Nephron (organoid): ENCODE data around the gene ATP8A2.

ENCODE experiments used
- H3K27ac Mint-ChIP-seq, 3 experiments: 2 replicates each; pipeline ENCODE4 v1.8.0; 2020; ENCODE audit warnings: mixed read lengths in 3 of 3, mild to moderate bottlenecking in 2 of 3, moderate library complexity in 1 of 3
- H3K27me3 Mint-ChIP-seq: 2 replicates; pipeline ENCODE4 v1.8.0; 2021; ENCODE audit warnings: low read depth, mild to moderate bottlenecking, moderate library complexity, mixed read lengths
- H3K36me3 Mint-ChIP-seq: 2 replicates; pipeline ENCODE4 v1.8.0; 2020; ENCODE audit warnings: low read depth, mixed read lengths
- H3K4me1 Mint-ChIP-seq: 2 replicates; pipeline ENCODE4 v1.8.0; 2020; ENCODE audit warnings: mixed read lengths
- H3K4me3 Mint-ChIP-seq, 3 experiments: 2 replicates each; pipeline ENCODE4 v1.8.0; 2020; ENCODE audit warnings: mild to moderate bottlenecking in 3 of 3, mixed read lengths in 3 of 3, moderate library complexity in 2 of 3
- H3K9me3 Mint-ChIP-seq: 2 replicates; pipeline ENCODE4 v1.8.0; 2020; ENCODE audit warnings: mixed read lengths
- TF ChIP-seq, protein P1 (sequence below), 3 experiments: fragments of 200-600 bp; sonication (generic); IDR thresholded peaks; one replicate each; pipeline ENCODE4 v1.5.0; 2021; ENCODE audit warnings: antibody characterized with exemption in 3 of 3; ENCODE audit not compliant: unreplicated experiment in 3 of 3

The ATP8A2 gene

DNA sequence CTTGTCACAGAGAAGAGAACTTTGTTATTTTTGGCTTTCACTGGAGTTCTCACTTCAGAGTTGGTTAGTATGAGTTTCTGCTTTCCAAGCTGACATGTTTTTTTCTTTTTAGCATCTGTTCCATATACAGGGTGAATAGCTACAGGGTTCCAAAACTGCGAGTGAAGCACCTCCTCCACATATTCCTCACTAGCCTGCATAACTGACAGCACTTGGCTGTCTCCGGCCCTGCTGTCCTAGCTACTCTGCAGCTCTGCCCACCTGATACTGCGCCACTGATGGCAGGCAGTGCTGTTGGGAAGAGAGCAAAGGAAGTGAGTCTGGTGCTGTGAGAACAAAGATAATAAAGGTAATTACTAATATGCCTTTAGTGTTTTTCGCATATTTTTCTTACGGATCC lies 6.8 kb downstream of the ATP8A2 start:
- TF ChIP-seq, protein P1, sequence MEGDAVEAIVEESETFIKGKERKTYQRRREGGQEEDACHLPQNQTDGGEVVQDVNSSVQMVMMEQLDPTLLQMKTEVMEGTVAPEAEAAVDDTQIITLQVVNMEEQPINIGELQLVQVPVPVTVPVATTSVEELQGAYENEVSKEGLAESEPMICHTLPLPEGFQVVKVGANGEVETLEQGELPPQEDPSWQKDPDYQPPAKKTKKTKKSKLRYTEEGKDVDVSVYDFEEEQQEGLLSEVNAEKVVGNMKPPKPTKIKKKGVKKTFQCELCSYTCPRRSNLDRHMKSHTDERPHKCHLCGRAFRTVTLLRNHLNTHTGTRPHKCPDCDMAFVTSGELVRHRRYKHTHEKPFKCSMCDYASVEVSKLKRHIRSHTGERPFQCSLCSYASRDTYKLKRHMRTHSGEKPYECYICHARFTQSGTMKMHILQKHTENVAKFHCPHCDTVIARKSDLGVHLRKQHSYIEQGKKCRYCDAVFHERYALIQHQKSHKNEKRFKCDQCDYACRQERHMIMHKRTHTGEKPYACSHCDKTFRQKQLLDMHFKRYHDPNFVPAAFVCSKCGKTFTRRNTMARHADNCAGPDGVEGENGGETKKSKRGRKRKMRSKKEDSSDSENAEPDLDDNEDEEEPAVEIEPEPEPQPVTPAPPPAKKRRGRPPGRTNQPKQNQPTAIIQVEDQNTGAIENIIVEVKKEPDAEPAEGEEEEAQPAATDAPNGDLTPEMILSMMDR (IDR thresholded peaks at IDR 0.05; ENCODE audit: unreplicated experiment in 3 of 3), result no peak
- Mint-ChIP-seq H3K4me1 (peaks cover 43% of the 10 kb centered on the region), H3K9me3 (no peaks in the 10 kb centered on the region), H3K36me3 (no peaks in the 10 kb centered on the region), H3K27ac (peak overlapping the region in 2 of 3 experiments; percentile 52 to 80), H3K27me3 (peaks cover 30% of the 10 kb centered on the region), H3K4me3 (no peak overlapping the region)

DNA sequence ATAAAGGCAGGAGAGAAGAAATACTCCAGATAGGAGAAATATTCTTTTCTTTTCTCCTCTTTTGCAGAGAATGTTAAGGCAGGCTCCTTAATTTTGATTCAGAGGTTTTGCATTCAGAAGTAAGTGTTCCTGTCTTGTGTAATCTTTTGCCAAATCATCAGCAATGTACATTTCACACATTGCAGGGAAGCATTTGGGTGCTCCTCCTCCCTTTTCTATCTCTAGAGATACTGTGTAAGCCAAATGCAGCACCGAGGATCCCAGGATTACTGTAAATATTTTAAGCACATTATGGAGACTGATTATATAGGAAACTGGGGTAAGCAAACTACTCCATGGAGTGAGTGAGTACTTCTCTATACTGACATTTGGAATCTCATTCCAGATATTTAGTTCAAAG lies 7.2 kb downstream of the ATP8A2 start:
- H3K4me3 Mint-ChIP-seq, result no peak overlapping the region
- no peaks in the 10 kb centered on the region for H3K36me3 Mint-ChIP-seq
- peaks cover 38% of the 10 kb centered on the region for H3K4me1 Mint-ChIP-seq
- H3K27ac Mint-ChIP-seq, result peak overlapping the region in 2 of 3 experiments; percentile 46 to 83
- no peaks in the 10 kb centered on the region for H3K9me3 Mint-ChIP-seq
- TF ChIP-seq, protein P1 (IDR thresholded peaks at IDR 0.05; ENCODE audit: unreplicated experiment in 3 of 3), result no peak
- H3K27me3 Mint-ChIP-seq, result peaks cover 25% of the 10 kb centered on the region

DNA sequence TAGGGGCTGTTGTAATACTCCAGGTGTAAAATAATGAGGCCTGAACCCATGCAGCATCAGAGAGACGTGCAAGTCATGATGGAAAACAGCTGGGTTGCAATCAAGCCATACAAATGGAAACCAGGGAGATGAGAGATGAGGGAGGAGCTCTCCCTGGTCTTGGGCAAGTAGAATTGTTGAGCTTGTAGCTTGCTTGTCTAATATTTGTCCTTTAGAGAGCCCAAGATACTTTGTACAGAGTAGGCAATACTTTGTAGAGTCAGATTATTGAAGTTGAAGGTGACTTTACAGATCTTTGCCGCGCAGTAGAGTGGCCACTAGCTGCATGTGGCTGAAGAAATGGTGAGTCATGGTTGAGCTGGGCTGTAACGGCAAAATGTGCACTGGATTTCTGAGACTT lies 8.3 kb downstream of the ATP8A2 start:
- Mint-ChIP-seq H3K4me1 (peaks cover 28% of the 10 kb centered on the region), H3K4me3 (no peak overlapping the region), H3K36me3 (no peaks in the 10 kb centered on the region), H3K27ac (peak overlapping the region in 1 of 3 experiments; percentile 83), H3K27me3 (peaks cover 15% of the 10 kb centered on the region), H3K9me3 (no peaks in the 10 kb centered on the region)
- TF ChIP-seq, protein P1 (IDR thresholded peaks at IDR 0.05; ENCODE audit: unreplicated experiment in 3 of 3), result no peak

DNA sequence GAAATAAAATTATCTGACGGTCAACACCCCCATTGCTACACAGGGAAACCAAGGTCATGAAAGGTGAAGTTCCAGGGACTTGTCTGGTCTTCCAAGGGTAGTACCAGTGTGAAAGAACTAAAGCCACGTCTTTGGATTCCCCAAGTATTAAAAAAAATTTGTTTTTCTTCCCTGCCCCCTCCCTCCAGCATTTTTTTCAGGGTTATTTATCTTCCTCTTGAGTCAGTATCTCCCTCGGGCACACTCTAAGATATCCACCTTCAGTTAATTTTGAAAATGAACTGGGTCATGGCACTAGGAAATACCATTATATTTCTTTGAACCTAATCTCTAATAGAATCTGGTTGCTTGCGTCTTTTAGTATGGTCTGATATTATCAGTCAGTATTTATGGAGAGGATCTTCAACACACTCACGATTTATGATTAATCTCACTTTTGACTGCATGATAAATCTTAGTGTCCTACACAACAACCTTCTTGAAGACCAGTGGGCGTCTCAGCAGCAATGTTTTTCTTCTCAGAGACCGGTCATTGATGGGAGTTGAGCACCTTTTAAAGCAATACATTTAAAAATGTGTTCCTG lies 9.1 kb downstream of the ATP8A2 start:
- H3K4me3 Mint-ChIP-seq, result no peak overlapping the region
- TF ChIP-seq, protein P1 (IDR thresholded peaks at IDR 0.05; ENCODE audit: unreplicated experiment in 3 of 3), result no peak
- H3K9me3 Mint-ChIP-seq, result no peaks in the 10 kb centered on the region
- H3K27me3 Mint-ChIP-seq, result peaks cover 7% of the 10 kb centered on the region
- peak overlapping the region in 2 of 3 experiments; percentile 6 to 13 for H3K27ac Mint-ChIP-seq
- peaks cover 25% of the 10 kb centered on the region for H3K4me1 Mint-ChIP-seq
- H3K36me3 Mint-ChIP-seq, result no peaks in the 10 kb centered on the region

DNA sequence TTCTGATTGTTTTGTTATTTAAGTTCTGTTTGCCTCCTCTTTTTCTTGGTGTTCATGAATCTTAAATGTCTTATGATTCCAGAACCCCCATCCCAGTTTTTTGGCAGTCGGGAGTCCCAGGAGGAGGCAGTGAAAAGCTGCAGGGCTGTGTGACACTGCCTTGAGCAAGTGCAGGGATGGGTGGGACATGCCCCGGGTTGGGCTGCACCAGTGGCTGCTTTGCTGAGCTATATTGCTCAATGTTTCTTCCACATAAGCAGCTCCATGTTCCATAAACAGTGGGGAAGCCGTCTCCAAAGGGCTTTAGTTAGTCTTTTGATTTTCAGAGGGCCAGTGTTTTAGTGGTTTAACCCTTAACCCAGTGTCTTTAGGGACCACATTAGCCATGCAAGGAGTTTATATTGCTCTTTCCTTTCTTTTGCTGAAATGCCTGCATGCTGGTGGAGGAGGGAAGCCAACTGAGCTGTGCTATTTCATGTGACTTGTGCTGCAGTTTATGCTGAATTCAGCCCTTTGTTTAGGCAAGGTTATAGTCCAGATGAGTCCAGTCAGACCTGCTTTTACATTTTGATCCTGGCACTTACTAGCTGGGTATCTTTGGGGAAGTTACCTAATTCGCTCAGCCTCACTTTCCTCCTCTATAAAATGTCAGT lies 13.1 kb downstream of the ATP8A2 start:
- Mint-ChIP-seq H3K27me3 (peaks cover 11% of the 10 kb centered on the region), H3K27ac (peak overlapping the region in 1 of 3 experiments; percentile 68), H3K4me1 (peaks cover 8% of the 10 kb centered on the region), H3K9me3 (no peaks in the 10 kb centered on the region), H3K4me3 (no peak overlapping the region), H3K36me3 (no peaks in the 10 kb centered on the region)
- TF ChIP-seq, protein P1 (IDR thresholded peaks at IDR 0.05; ENCODE audit: unreplicated experiment in 3 of 3), result no peak

DNA sequence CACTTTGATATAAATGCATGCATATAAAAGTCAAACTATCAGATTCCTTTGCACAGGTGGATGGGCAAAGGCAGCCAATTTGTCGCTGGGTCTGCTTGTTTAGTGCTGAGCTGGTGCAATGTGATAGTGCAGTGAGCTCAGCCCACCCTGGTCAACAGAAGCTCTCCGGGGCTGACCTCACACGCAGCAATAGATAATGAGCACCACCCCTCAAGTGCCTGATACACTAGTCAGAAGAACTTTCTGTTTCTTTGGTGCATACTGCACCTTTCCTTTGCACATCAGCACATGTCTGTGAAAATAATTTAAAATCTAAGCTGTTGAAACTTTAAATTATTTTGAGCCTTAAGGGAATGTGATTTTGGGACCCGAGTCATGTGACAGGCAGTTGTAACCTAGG lies 20.2 kb downstream of the ATP8A2 start:
- Mint-ChIP-seq H3K4me3 (no peak overlapping the region), H3K27ac (peak overlapping the region in 1 of 3 experiments; percentile 0), H3K36me3 (no peaks in the 10 kb centered on the region), H3K4me1 (peaks cover 5% of the 10 kb centered on the region), H3K27me3 (peaks cover 16% of the 10 kb centered on the region), H3K9me3 (peaks cover 10% of the 10 kb centered on the region)
- TF ChIP-seq, protein P1 (IDR thresholded peaks at IDR 0.05; ENCODE audit: unreplicated experiment in 3 of 3), result no peak
